Tibial nerve (tissue), 4 donors: ENCODE data around the gene IL12B.

Experiments used
- CTCF ChIP-seq, 5 experiments: fragments of 200-600 bp in 3 of 5; fragments of 450-650 bp in 2 of 5; sonication (generic) in 3 of 5; IDR thresholded peaks; one replicate each; pipeline ENCODE4 v1.5.1; 2016 to 2019; ENCODE audit warnings: antibody characterized with exemption in 5 of 5, mild to moderate bottlenecking in 3 of 5, moderate library complexity in 2 of 5
- EP300 ChIP-seq, 2 donors: sonication (generic); formaldehyde crosslinking; IDR thresholded peaks; one replicate each; pipeline ENCODE4 v1.6.1; 2017; ENCODE audit warnings: antibody characterized with exemption in 2 of 2, mild to moderate bottlenecking in 1 of 2

- TF ChIP-seq EP300 (IDR thresholded peaks at IDR 0.05) (no peak), CTCF (IDR thresholded peaks at IDR 0.05) (no peak)
Measured at GRCh38 chr5:159330131-159330800, at the start of gene IL12B.
